CMK (cell line): ENCODE measurements around the gene CFAP126.
A peak's percentile ranks its signal among the peaks of the same experiment; 100 is the strongest.
"Not testable (repeated sequence)": the region's sequence is repeated elsewhere in the genome, so short reads cannot be mapped to it uniquely, and the experiment has no call there.

ENCODE experiments used
- DNase-seq: peaks from one replicate; pipeline ENCODE4 v3.0.0-alpha.2; 2010; ENCODE audit warnings: low read depth

CFAP126 gene

DNA sequence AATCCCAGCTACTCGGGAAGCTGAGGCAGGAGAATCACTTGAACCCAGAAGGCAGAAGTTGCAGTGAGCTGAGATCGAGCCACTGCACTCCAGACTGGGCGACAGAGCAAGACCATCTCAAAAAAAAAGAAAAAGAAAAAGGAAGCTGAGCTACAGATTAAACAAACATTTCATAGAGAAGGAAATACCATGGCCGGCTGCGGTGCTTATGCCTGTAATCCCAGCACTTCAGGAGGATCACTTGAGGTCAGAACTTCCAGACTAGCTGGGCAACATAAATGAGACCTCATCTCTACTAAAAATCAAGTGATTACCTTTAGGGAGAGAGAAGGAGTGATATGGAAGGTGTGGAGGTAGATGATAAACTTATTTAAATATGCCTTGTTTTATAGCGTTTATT lies 14.0 kb upstream of the CFAP126 start:
- DNase-seq = no peak

DNA sequence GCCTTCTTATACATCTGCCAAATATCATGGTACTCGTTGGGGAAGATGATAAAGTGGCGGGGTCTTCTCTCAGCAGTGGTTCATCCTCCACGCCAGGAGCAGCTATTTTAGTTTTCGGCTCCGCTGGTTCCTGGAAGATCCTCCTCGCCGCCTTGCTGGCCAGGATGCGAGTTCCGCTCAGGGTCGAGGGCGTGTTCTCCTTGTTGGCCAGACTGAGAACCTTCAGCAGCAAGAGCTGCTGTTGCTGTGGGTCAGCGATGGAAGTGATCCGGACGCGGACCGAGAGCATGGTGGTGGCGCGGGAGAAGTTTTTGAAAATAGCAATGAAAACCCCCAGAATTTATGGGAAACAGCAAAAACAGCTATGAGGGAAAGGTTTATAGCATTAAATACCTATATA lies 11.4 kb upstream of the CFAP126 start:
- DNase-seq = peak; percentile 52

DNA sequence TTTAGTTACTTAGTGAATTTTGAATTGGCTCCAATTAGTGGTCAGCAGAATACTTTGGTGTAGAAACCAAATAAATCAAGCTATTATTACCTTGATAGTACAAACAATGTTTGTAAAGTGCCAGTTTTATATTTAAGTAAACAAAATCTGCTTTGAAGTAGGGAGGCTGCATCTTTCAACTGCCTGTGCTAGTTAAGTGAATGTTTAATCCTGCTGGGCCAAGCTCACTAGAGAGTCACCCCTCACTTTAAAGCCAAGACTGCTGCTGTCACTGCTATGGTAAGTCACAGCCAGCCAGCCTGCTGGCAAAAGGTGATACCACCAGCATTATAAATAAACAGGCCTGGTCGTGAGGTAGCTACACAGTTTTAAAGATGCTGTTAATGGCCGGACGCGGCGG lies 10.3 kb upstream of the CFAP126 start:
- DNase-seq = no peak

DNA sequence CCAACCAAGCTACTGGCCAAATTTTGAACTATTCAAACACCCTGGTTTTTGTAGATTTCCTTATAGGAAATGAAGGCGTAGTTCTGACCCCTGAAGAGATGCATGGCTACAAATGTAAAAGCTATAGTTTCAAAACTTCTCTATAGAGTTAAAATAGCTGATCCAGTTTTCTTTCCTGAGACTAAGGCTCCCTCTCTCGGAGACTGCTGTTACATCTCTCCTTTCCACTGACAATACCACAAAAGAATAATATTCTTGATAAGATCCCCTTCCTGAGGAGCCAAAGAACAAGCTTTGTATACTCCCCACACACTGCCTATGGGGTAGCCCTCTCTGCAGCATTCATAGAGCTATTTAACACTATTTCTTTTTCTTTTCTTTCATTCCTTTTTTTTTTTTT lies 6.7 kb upstream of the CFAP126 start:
- no peak for DNase-seq

DNA sequence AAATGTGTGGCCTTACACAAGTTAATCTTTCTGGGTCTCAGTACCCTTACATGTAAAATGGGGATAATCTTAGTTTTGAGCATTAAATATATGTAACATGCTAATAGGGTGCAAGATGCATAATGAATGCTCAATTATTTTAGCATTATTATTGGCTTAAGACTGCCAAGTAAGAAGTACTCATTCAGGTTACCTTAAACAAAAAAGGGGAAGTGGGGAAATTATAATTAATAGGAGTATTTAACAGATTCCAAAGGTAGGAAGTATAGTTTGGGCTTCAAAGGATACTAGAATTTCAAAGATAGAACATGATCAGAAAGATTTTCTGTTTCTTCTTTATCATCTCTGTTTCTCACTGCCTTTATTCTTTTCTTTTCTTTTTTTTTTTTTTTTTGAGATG lies 5.8 kb upstream of the CFAP126 start:
- no peak for DNase-seq

DNA sequence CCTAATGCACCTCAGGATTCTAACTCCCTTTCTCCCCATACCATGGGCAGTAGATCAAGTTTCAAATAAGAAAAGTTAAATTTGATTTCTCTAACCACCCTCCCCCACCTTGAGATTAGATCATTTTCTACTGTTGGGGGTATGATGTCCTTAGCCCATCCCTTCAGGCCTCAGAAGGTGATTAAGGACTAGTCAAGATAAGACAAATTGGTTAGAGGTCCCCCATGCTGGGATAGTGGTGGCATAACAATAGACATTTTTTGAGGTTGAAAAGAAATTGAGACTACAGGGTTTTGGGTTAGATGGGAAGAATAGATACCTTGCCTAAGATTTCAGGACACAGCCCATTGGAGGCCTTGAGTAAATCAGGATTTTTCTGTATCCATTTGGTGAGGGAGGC lies 2.5 kb downstream of the CFAP126 start:
- no peak for DNase-seq

DNA sequence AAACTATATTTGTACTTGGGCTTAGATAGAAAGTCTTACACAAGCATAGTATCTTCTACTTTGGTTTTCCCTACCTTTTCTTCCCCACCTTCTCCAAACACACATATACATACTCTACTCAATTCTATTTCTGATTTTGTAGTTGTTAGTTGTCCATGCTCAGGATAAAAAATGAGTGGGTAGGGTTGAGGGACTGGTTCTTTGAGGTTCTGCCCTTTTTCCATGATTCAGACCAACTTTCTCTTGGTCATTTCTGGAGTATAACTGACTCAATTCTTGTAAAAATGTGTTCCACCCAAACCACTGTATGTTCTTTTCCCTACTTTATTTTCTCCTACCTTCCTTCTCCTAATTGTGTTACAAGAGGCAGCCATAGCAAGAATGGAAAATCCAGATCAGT lies 3.3 kb downstream of the CFAP126 start:
- DNase-seq = no peak

DNA sequence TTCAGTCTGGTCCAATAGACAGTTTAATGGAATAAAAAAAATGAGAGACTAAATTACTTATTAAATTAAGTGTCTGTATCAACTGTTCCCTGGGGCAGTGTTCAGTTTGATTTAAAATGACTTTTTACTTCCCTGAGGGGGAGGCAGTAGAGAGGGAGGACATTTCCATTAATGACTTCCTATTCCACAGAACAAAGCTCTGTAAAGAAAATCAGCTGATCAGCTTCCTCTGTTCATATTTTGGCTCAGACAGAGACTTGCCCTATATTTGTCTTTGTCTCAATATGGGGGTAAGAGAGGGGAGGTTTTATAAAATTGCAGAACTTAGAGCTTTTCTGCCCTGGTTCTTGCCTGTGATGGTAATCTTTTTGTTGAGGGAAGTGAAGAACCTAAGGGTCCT lies 8.4 kb downstream of the CFAP126 start:
- no peak for DNase-seq

DNA sequence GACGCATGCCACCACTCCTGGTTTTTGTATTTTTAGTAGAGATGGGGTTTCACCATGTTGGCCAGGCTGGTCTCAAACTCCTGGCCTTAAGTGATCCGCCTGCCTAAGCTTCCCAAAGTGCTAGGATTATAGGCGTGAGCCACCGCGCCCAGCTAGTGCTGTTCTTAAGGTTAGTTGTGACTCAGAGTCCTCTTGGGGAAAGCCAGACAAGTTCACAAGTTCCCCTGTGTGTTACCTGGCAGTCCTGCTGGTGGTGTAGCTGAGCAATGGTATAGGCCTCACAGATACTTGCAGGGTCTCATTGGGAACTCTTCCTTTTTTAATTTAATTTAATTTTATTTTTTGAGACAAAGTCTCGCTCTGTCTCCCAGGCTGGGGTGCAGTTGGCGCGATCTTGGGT lies 10.6 kb downstream of the CFAP126 start:
- DNase-seq = no peak

DNA sequence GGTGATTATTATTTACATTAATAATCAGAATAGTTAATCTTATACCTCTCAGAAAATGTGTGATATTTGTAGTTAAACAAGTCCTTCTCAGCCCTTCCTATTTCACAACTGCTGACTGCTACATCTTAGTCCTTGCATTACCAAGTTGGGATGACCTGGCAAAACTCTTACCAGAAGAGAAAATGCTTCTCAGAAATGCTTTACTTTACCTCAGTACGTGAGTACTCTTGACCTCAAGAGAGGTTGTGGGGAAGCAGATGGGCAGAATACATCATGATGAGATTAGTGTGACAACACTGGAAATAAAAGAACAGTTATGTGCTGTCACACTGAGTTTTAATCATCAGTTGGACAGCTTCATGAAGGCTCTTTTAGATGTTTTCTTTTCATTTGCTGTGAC lies 16.2 kb downstream of the CFAP126 start:
- no peak for DNase-seq

DNA sequence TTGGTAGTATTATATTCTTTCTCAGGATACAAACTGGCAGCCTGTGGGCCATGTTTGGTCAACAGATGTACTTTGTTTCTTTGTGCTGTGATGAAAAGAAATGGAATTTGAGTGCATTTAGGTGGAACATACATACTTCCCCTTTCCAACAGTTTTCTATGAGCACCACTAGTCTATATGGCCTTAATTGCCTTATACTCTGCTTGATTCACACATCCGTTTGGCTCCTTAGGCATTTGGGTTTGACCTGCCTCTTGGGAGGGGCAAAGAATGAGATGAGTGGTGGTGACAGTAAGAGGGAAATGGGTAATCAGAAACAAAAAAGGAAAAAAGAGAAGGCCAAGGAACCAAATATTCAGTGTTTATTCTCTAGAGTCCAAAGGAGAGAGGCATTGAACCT lies 17.0 kb downstream of the CFAP126 start:
- DNase-seq = no peak

DNA sequence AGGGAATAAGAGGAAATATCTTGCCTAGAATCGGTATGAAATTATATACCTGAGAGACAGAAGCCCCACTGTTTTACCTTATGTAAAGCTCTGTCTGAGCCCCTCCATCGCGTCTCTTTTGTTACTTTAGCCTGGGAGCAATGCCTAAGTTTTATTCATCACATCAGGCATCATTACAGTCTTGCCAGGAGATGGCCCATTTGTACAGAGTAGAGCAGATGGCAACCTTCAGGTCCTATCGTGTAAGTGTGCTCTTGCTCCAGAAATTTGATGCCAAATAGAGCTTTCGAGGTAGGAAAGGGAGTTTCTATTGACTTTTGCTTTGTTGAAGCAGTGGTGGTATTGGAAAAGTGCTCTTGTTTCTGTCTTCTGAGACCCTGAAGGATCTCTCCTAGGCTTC lies 24.9 kb downstream of the CFAP126 start:
- DNase-seq = no peak

DNA sequence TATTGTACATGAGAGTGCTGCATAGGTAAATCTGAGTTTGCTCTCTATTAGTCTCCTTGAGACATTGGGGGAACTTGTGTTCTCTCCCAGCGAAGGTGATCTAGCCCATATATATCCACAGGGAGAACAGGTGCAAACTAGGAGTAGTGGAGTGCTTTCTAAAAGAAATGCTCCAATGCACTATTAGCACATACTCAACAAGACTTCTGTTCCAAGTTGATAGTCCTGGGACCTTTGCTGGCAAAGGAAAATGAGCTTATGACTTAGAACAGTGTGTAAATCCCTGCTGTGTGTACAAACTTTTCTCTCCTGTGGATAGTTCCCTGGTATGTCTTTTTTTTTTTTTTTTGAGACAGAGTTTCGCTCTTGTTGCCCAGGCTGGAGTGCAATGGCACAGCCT lies 25.5 kb downstream of the CFAP126 start:
- DNase-seq = no peak

DNA sequence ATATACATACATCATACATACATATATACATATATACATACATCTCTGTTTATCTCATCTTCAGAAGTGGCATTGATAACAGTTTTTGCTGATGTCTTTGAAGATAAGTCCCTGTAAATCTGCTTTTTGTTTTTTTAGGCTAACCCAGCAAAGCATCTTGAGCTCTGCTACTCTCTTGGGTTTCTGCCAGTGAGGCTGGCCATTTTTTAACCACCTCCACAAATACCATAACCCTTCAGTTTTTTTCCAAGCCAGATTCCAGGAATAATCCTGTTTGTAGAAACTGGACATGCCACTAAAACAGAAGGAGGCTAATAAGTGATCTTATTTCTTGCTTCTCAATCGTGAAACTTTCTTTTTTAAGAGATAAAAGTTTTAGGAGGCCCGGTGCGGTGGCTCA lies 31.9 kb downstream of the CFAP126 start:
- DNase-seq = no peak

DNA sequence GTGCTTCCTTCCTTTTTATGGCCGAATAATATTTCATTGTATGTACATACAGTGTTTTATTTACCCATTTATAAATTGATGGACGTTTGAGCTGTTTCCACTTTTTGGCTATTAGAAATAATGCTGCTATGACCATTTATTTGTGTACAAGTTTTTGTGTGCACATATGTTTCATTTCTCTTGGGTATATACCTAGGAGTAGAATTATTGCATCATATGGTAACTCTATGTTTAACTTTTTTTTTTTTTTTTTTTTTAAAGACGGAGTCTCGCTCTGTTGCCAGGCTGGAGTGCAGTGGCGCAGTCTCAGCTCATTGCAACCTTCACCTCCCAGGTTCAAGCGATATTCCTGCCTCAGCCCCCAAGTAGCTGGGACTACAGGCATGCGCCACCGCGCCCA lies 34.5 kb downstream of the CFAP126 start:
- DNase-seq = no peak

DNA sequence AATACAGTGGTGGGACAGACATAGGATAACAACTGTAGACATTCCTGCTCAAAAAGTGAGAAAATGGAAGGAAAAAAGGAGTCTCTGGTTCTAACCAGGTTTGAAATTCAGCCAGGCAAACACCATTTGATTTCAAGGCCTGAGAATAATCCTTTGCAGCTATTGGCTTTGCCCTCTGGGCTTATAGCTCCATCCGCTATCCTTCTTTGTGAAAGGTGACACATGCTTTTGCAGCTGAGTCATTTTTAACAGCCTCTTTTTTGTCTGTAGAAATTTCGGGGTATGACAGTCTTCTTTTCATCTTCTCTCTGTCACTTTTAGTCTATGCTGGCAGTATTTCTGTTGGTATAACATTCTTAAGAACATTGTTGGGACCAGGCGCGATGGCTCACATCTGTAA lies 37.3 kb downstream of the CFAP126 start:
- no peak for DNase-seq

DNA sequence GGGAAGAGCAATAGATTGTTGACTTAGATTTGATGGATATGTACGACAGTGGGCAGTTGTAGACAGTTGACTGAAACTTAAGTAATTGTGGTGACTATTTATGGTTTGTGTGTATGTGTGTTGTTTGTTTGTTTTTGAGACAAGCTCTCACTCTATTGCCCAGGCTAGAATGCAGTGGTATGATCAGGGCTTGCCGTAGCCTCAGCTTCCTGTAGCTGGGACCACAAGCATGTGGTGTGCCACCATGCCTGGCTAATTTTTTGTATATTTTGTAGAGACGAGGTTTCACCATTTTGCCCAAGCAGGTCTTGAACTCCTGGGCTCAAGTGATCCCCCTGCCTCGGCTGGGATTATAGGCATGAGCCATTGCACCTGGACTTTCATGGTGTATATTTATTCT lies 43.7 kb downstream of the CFAP126 start:
- DNase-seq = no peak

DNA sequence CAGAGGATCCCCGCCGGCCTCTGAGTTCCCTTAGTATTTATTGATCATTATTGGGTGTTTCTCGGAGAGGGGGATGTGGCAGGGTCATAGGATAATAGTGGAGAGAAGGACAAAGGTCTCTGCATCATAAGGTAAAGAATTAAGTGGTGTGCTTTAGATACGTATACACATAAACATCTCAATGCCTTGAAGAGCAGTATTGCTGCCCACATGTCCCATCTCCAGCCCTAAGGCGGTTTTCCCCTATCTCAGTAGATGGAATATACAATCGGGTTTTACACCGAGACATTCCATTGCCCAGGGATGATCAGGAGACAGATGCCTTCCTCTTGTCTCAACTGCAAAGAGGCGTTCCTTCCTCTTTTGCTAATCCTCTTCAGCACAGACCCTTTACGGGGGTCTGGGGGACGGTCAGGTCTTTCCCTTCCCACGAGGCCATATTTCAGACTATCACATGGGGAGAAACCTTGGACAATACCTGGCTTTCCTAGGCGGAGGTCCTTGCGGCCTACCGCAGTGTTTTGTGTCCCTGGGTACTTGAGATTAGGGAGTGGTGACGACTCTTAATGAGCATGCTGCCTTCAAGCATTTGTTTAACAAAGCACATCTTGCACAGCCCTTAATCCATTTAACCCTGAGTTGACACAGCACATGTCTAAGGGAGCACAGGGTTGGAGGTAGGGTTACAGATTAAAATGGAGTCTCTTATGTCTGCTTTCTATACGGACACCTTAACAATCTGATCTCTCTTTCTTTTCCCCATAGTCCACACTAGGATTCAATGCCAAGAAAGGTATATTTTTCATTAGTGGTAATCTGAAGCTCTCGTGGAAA lies 51.6 kb downstream of the CFAP126 start:
- DNase-seq = not testable (repeated sequence)
